ENCODE measurements around the gene KLHL15. TPM values are rescaled to one million over a fixed set of nuclear protein-coding genes. Genes with fewer than 3 reads are reported as not detected.

Gene KLHL15
- total RNA-seq, 2 experiments from 2014 or later = 9.3 to 11.8 TPM

- Mint-ChIP-seq H3K4me3 (no peak overlapping the region), H3K27me3 (no peaks in the 10 kb centered on the region), H3K36me3 (ENCODE audit: low read depth) (peaks cover 29% of the 10 kb centered on the region), H3K9me3 (ENCODE audit: low read depth) (no peaks in the 10 kb centered on the region), H3K27ac (no peak overlapping the region), H3K4me1 (peaks cover 50% of the 10 kb centered on the region)
- CTCF ChIA-PET = interaction anchor here (0.6 kb wide), 2 partner anchors 38 to 362 kb away, joined by 3 read pairs; no protein-coding TSS in a partner anchor
- DNase-seq (no peak), ATAC-seq (no peak)
- POLR2A ChIA-PET = no interaction called here
- intact Hi-C loops (cut with DNase I, micrococcal nuclease) = no loop called here
Measured at GRCh38 chrX:24018809-24019208, 8.2 kb downstream of the KLHL15 start.

DNA sequence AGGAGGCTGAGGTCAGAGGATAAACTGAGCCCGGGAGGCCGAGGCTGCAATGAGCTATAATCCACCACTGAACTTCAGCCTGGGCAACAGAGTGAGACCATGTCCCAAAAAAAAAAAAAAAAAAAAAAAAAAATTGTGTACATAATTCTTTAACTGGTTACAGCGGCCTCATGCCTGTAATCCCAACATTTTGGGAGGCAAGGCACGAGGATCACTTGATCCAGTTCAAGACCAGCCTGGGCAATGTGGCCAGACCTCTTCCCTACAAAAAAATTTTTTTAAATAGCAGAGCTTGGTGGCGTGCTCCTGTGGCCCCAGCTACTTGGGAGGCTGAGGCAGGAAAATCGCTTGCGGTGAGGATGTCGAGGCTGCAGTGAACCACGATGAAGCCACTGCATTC, 9.3 kb downstream of the KLHL15 start:
- ATAC-seq (no peak), DNase-seq (no peak)
- H3K4me1 Mint-ChIP-seq = peaks cover 47% of the 10 kb centered on the region
- H3K9me3 Mint-ChIP-seq (ENCODE audit: low read depth) = no peaks in the 10 kb centered on the region
- H3K27ac Mint-ChIP-seq = no peak overlapping the region
- intact Hi-C loops (cut with DNase I, micrococcal nuclease) = no loop called here
- H3K36me3 Mint-ChIP-seq (ENCODE audit: low read depth) = peaks cover 21% of the 10 kb centered on the region
- POLR2A ChIA-PET = interaction anchor here (0.7 kb wide), 1 partner anchor 274 kb away, joined by 6 read pairs; no protein-coding TSS in a partner anchor
- no peaks in the 10 kb centered on the region for H3K27me3 Mint-ChIP-seq
- CTCF ChIA-PET = no interaction called here
- H3K4me3 Mint-ChIP-seq = no peak overlapping the region

DNA sequence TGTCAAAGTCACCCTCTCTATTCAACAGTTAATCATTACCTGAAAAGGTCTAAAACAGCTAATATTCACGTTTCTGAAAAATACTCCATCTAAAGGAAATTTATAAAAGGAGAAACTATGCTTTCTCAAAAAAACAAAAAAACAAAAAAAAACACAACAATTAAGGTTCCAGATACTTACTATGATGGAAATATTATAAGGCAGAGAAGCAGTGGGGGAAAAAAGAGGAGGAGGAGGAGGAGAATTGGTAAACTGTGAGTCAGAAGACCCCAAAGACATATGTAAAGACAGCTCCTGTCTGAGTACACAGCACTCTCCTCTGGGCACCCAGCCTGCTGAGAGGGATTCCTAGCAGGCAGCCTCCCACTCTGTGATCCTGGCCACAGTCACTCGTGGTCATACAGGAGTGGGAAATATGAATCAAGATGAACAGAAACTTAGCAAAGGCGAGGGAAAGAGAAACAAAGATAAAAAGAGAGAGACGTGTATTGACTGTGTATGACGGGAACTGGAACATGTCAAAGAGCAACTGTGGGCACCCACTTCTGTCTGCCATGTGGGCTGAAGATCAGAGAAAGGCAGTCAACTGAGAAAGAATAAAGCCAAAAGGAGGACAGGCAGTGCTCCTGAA, 12.5 kb downstream of the KLHL15 start:
- Mint-ChIP-seq H3K4me3 (peak overlapping the region; percentile 62), H3K36me3 (ENCODE audit: low read depth) (peaks cover 22% of the 10 kb centered on the region), H3K9me3 (ENCODE audit: low read depth) (no peaks in the 10 kb centered on the region), H3K4me1 (peaks cover 42% of the 10 kb centered on the region), H3K27me3 (no peaks in the 10 kb centered on the region), H3K27ac (peak overlapping the region; percentile 93)
- DNase-seq (peak; percentile 77), ATAC-seq (peak; percentile 92)
- POLR2A ChIA-PET = no interaction called here
- CTCF ChIA-PET = interaction anchor here (1.0 to 1.5 kb wide), 2 partner anchors 9 to 21 kb away, joined by 3 read pairs; no protein-coding TSS in a partner anchor
- intact Hi-C loops (cut with DNase I, micrococcal nuclease) = loop anchor here (2.0 to 5.0 kb wide), 3 partner anchors 57 to 232 kb away; partner anchors contain the start of gene SAT1 (in 1 of the 2)

DNA sequence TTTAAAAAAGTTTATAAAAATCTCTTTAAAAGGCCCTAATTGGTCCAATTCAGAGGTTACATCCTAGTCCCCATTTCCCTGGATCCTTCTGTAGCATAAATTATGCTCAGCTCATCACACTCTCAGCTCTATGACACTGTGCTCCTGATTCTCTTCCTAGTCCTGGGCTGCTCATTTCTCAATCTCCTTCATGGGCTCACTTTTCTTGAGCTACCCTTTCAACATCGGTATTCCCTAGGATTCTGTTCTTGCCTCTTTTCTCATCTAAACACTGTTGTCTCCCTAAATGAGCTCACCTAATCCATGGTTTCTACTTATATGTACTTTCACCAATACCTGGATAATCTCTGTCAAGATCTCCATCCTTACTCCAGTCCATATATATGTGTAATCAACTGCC, 14.7 kb downstream of the KLHL15 start:
- DNase-seq (no peak), ATAC-seq (no peak)
- ChIA-PET POLR2A (no interaction called here), CTCF (interaction anchor here (0.9 to 1.2 kb wide), 4 partner anchors 10 to 229 kb away, joined by 3 to 4 read pairs (median 4); partner anchors contain the start of gene SAT1)
- Mint-ChIP-seq H3K9me3 (ENCODE audit: low read depth) (no peaks in the 10 kb centered on the region), H3K27ac (no peak overlapping the region), H3K36me3 (ENCODE audit: low read depth) (peaks cover 23% of the 10 kb centered on the region), H3K4me1 (peaks cover 42% of the 10 kb centered on the region), H3K4me3 (no peak overlapping the region), H3K27me3 (no peaks in the 10 kb centered on the region)
- intact Hi-C loops (cut with DNase I, micrococcal nuclease) = loop anchor here (5.0 kb wide), 2 partner anchors 55 to 230 kb away; partner anchors contain the start of gene SAT1 (in 1 of the 2)

DNA sequence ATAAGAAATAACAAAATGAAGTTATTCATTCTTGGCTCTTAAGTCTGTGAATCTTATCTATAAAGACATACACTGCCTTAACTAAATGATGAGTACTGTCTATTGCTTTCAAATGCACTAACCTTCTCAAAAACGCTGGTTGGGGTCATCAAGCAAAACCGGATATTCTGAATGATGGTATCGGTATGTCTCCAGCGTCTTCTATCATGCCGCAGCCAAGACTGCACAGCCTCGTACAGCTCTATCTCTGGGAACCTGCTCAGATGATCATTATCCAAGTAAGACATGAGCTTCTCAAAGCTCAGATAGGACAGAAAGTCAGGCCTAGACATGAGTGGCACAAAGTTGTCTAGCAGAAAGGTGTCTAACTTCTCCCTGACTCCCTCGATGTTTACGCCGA, 21.1 kb downstream of the KLHL15 start:
- peaks cover 31% of the 10 kb centered on the region for H3K36me3 Mint-ChIP-seq (ENCODE audit: low read depth)
- H3K9me3 Mint-ChIP-seq (ENCODE audit: low read depth) = no peaks in the 10 kb centered on the region
- ATAC-seq = no peak
- no peak overlapping the region for H3K27ac Mint-ChIP-seq
- ChIA-PET POLR2A (no interaction called here), CTCF (no interaction called here)
- intact Hi-C loops (cut with DNase I, micrococcal nuclease) = no loop called here
- H3K4me3 Mint-ChIP-seq = no peak overlapping the region
- no peaks in the 10 kb centered on the region for H3K27me3 Mint-ChIP-seq
- peaks cover 37% of the 10 kb centered on the region for H3K4me1 Mint-ChIP-seq
- DNase-seq = no peak

- H3K27ac Mint-ChIP-seq = peak overlapping the region; percentile 51
- intact Hi-C loops (cut with DNase I, micrococcal nuclease) = no loop called here
- H3K27me3 Mint-ChIP-seq = no peaks in the 10 kb centered on the region
- ATAC-seq = no peak
- CTCF ChIA-PET = no interaction called here
- H3K4me1 Mint-ChIP-seq = peaks cover 28% of the 10 kb centered on the region
- DNase-seq = no peak
- H3K9me3 Mint-ChIP-seq (ENCODE audit: low read depth) = no peaks in the 10 kb centered on the region
- POLR2A ChIA-PET = interaction anchor here (0.7 kb wide), 1 partner anchor 98 kb away, joined by 3 read pairs; no protein-coding TSS in a partner anchor
- peaks cover 31% of the 10 kb centered on the region for H3K36me3 Mint-ChIP-seq (ENCODE audit: low read depth)
- no peak overlapping the region for H3K4me3 Mint-ChIP-seq
Measured at GRCh38 chrX:24005028-24005427, 22.0 kb downstream of the KLHL15 start.

DNA sequence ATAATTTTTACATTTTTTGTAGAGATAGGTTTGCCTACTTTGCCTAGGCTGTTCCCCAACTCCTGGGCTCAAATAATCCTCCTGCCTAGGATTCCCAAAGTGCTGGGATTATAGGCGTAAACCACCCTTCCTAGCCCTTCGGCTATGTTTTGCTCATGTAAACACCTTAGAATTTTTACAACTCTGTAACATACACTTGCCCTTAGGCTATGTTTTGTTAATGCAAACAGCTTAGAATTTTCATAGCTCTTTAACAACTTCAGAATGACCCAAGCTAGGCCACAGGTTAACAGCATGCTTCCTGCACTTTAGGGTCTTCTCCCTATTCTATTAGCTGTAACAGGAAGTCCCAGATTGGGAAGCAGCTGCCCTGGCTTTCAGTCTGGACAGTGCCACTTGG, 24.2 kb downstream of the KLHL15 start:
- no peak for ATAC-seq
- Mint-ChIP-seq H3K36me3 (ENCODE audit: low read depth) (peaks cover 29% of the 10 kb centered on the region), H3K4me1 (peaks cover 20% of the 10 kb centered on the region), H3K9me3 (ENCODE audit: low read depth) (no peaks in the 10 kb centered on the region), H3K27me3 (no peaks in the 10 kb centered on the region), H3K4me3 (no peak overlapping the region), H3K27ac (no peak overlapping the region)
- DNase-seq = no peak
- ChIA-PET POLR2A (interaction anchor here (0.6 kb wide), 1 partner anchor 46 kb away, joined by 4 read pairs; no protein-coding TSS in a partner anchor), CTCF (interaction anchor here (0.7 kb wide), 1 partner anchor 50 kb away, joined by 3 read pairs; no protein-coding TSS in a partner anchor)
- intact Hi-C loops (cut with DNase I, micrococcal nuclease) = no loop called here

DNA sequence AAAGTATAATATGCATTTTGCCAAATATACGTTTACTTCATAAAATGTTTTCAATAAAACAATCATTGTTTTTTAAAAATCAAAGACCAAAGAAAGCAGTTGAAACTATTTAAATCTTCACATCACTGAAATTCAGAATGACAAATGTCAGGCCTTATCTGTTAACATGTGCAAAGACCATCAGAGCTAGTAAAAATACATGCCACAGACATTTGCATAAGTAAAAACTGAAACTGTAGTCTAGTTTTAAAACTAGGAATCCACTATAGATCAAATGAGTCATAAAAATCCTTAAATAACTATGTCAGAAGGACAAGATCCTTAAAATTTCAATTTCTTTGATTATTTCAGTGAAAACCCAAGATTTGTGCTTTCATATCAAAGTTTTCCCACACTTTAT, 24.8 kb downstream of the KLHL15 start:
- ChIA-PET POLR2A (interaction anchor here (0.6 kb wide), 1 partner anchor 45 kb away, joined by 4 read pairs; no protein-coding TSS in a partner anchor), CTCF (interaction anchor here (0.7 kb wide), 1 partner anchor 49 kb away, joined by 3 read pairs; no protein-coding TSS in a partner anchor)
- intact Hi-C loops (cut with DNase I, micrococcal nuclease) = no loop called here
- H3K36me3 Mint-ChIP-seq (ENCODE audit: low read depth) = peaks cover 29% of the 10 kb centered on the region
- no peak overlapping the region for H3K27ac Mint-ChIP-seq
- no peaks in the 10 kb centered on the region for H3K9me3 Mint-ChIP-seq (ENCODE audit: low read depth)
- DNase-seq = no peak
- no peaks in the 10 kb centered on the region for H3K27me3 Mint-ChIP-seq
- no peak overlapping the region for H3K4me3 Mint-ChIP-seq
- no peak for ATAC-seq
- H3K4me1 Mint-ChIP-seq = peaks cover 20% of the 10 kb centered on the region

DNA sequence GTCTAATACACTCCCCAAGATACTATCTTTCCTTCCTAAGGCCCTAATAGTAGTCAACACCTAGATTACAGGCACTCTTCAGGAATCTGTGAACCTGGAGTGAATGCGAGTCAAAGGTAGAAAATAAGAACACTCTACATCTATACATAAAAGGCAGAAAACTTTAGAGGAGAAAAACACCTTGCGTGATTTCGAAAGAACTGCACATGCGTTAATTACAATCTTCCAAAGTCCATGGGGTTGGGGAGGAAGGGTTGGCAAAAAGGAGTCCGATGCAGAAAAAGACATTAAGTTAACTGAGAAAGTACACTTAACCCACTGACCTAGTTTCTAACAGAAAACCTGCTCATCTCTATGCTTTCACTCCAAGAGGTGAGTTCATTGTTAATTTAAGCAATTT, 27.3 kb downstream of the KLHL15 start:
- intact Hi-C loops (cut with DNase I, micrococcal nuclease) = no loop called here
- no peak for ATAC-seq
- CTCF ChIA-PET = no interaction called here

DNA sequence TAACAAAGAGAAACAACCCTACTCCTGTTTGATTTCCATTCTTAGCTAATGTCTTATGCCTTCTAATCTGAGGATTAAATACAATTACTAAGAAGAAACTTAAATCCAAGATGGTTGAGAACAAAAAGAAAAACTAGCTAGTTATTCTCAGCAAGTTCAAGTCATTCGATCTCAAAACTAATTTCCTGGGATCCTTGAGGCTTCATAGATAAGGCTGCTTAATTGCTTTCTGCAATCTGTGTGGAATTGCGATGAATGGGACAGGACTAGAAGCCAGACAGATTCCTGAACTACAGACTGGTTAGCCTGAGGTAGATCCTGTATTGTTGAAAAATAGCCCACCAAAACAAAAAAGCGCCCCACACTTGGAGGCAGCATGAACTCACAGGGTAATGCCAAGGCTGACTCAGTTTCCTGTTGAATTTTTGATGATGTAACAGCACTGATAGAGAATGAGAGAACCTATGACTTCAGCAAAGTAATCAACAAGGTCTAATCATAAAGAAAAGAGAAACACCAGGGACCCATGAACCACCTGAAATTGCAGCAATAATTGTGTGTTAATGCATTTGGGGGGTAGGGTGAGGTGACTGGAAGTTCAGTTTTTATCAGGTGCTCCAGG, 33.9 kb downstream of the KLHL15 start:
- ATAC-seq = peak; percentile 91
- intact Hi-C loops (cut with DNase I, micrococcal nuclease) = no loop called here
- H3K9me3 Mint-ChIP-seq (ENCODE audit: low read depth) = no peaks in the 10 kb centered on the region
- peak overlapping the region; percentile 69 for H3K27ac Mint-ChIP-seq
- ChIA-PET POLR2A (no interaction called here), CTCF (interaction anchor here (0.6 to 1.2 kb wide), 4 partner anchors 21 to 85 kb away, joined by 3 to 4 read pairs (median 3); partner anchors contain the start of genes APOO, CXorf58 and EIF2S3)
- H3K27me3 Mint-ChIP-seq = no peaks in the 10 kb centered on the region
- peaks cover 21% of the 10 kb centered on the region for H3K4me1 Mint-ChIP-seq
- DNase-seq = no peak
- H3K36me3 Mint-ChIP-seq (ENCODE audit: low read depth) = peaks cover 37% of the 10 kb centered on the region
- H3K4me3 Mint-ChIP-seq = no peak overlapping the region

More for the DNA sequence above, 27.3 kb downstream of the KLHL15 start:
- H3K4me3 Mint-ChIP-seq = no peak overlapping the region
- POLR2A ChIA-PET = no interaction called here
- H3K9me3 Mint-ChIP-seq (ENCODE audit: low read depth) = no peaks in the 10 kb centered on the region
- H3K27me3 Mint-ChIP-seq = no peaks in the 10 kb centered on the region
- no peak overlapping the region for H3K27ac Mint-ChIP-seq
- H3K4me1 Mint-ChIP-seq = peaks cover 9% of the 10 kb centered on the region
- peaks cover 26% of the 10 kb centered on the region for H3K36me3 Mint-ChIP-seq (ENCODE audit: low read depth)
- DNase-seq = no peak

GRCh38 chrX:23992431-23992830, 34.6 kb downstream of the KLHL15 start:
- peaks cover 40% of the 10 kb centered on the region for H3K36me3 Mint-ChIP-seq (ENCODE audit: low read depth)
- POLR2A ChIA-PET = no interaction called here
- H3K4me3 Mint-ChIP-seq = no peak overlapping the region
- H3K4me1 Mint-ChIP-seq = peaks cover 21% of the 10 kb centered on the region
- no peak for ATAC-seq
- CTCF ChIA-PET = interaction anchor here (0.6 to 1.2 kb wide), 4 partner anchors 38 to 84 kb away, joined by 3 to 4 read pairs (median 3); partner anchors contain the start of genes APOO, CXorf58 and EIF2S3
- DNase-seq = no peak
- intact Hi-C loops (cut with DNase I, micrococcal nuclease) = no loop called here
- no peaks in the 10 kb centered on the region for H3K27me3 Mint-ChIP-seq
- H3K9me3 Mint-ChIP-seq (ENCODE audit: low read depth) = no peaks in the 10 kb centered on the region
- peak overlapping the region; percentile 69 for H3K27ac Mint-ChIP-seq
